Stromal cell of bone marrow (primary cell): Measurements from ENCODE around the gene OTUD3.

Source experiments
- DNase-seq: peaks from one replicate; pipeline ENCODE4 v3.0.0-alpha.2; 2012; ENCODE audit warnings: low read depth

The OTUD3 gene

GRCh38 chr1:19955534-19956170, 73.5 kb downstream of the OTUD3 start:
- DNase-seq, result no peak

- DNase-seq, result no peak
These were observed 75.6 kb downstream of the OTUD3 start for GRCh38 chr1:19957779-19958178.

- DNase-seq, result no peak
These were observed 78.4 kb downstream of the OTUD3 start for GRCh38 chr1:19960591-19960990.
